Endothelial cell of umbilical vein (primary cell): ENCODE data around the gene SPEM1. TPM values are rescaled to one million over a fixed set of nuclear protein-coding genes. Genes with fewer than 3 reads are reported as not detected.

Experiments
- BruUV-seq: library from RNA; stranded (reverse); fragments of 400-500 nt; replicated peaks from 2 replicates; lab custom pipeline; 2021; lab: Mats Ljungman, UMichigan
- CTCF ChIA-PET: fragments of 300-600, 350-600 bp; sonication (Branson Sonifier 250); formaldehyde crosslinking; loops from one replicate; lab custom pipeline; 2021; ENCODE audit warnings: antibody characterized with exemption, inconsistent platforms; lab: Charles Lee
- POLR2A ChIA-PET: fragments of 300-600, 350-600 bp; sonication (Branson Sonifier 250); formaldehyde crosslinking; loops from one replicate; lab custom pipeline; 2021; ENCODE audit warnings: antibody characterized with exemption, inconsistent platforms; lab: Charles Lee
- DNase-seq: peaks from one replicate; pipeline ENCODE4 v3.0.0-alpha.2; 2011; ENCODE audit warnings: low read depth, low spot score
- FAIRE-seq: peaks from 2 replicates; lab custom pipeline; 2011; peaks lifted over from hg19 to GRCh38; lab: Jason Lieb, UNC
- H2AFZ ChIP-seq: 2 replicates; pipeline ENCODE4 v1.6.0; 2012; ENCODE audit warnings: low read depth, low read length, control low read depth, inconsistent platforms
- H3K27ac ChIP-seq: 2 replicates; pipeline ENCODE4 v1.5.1; 2011; ENCODE audit warnings: low read depth, mild to moderate bottlenecking, control low read depth, low read length, moderate library complexity; ENCODE audit not compliant: insufficient read depth
- H3K27me3 ChIP-seq, 2 experiments: 2 replicates each; pipeline versions ENCODE4 v1.6.0 to v1.6.1; 2011; ENCODE audit warnings: low read length in 2 of 2, mixed read lengths in 1 of 2; ENCODE audit not compliant: control insufficient read depth in 2 of 2, insufficient read depth in 2 of 2
- H3K36me3 ChIP-seq, 2 experiments: 2 replicates in 1 of 2; 3 replicates in 1 of 2; pipeline ENCODE4 v1.5.1; 2011; ENCODE audit warnings: low read length in 2 of 2, mild to moderate bottlenecking in 1 of 2, moderate library complexity in 1 of 2; ENCODE audit not compliant: control insufficient read depth in 2 of 2, insufficient read depth in 2 of 2; ENCODE audit errors: extremely low read depth in 1 of 2
- H3K4me1 ChIP-seq: 3 replicates; pipeline ENCODE4 v1.5.1; 2011; ENCODE audit warnings: mild to moderate bottlenecking, low read length; ENCODE audit not compliant: control insufficient read depth, insufficient read depth; ENCODE audit errors: extremely low read depth
- H3K4me2 ChIP-seq: 2 replicates; pipeline ENCODE4 v1.6.1; 2011; ENCODE audit warnings: low read length, control low read depth, mixed read lengths; ENCODE audit not compliant: insufficient read depth
- H3K4me3 ChIP-seq, 3 experiments: fragments of 200-600 bp in 1 of 3; sonication (generic), shearing (Covaris generic) in 1 of 3; replicated peaks in 1 of 3; 2 replicates each; pipeline ENCODE4 v1.5.1; 2011 to 2016; ENCODE audit warnings: control low read depth in 3 of 3, low read length in 3 of 3, mild to moderate bottlenecking in 2 of 3, inconsistent platforms in 1 of 3, low read depth in 1 of 3, moderate library complexity in 1 of 3; ENCODE audit not compliant: insufficient read depth in 1 of 3
- H3K79me2 ChIP-seq: 2 replicates; pipeline ENCODE4 v1.6.0; 2012; ENCODE audit warnings: low read length, inconsistent platforms; ENCODE audit not compliant: control insufficient read depth, insufficient read depth
- H3K9ac ChIP-seq: replicated peaks from 2 replicates; pipeline ENCODE3; 2011; ENCODE audit warnings: low read length, control low read depth; ENCODE audit not compliant: insufficient read depth; ENCODE audit errors: extremely low read depth
- H3K9me1 ChIP-seq: replicated peaks from 3 replicates; pipeline ENCODE4 v1.6.0; 2011; ENCODE audit warnings: mild to moderate bottlenecking, low read length; ENCODE audit not compliant: control insufficient read depth, insufficient read depth; ENCODE audit errors: extremely low read depth
- H3K9me3 ChIP-seq: replicated peaks from 2 replicates; pipeline ENCODE4 v1.5.1; 2012; ENCODE audit warnings: low read length, inconsistent platforms; ENCODE audit not compliant: control insufficient read depth, insufficient read depth
- H4K20me1 ChIP-seq: replicated peaks from 2 replicates; pipeline ENCODE3; 2011; ENCODE audit warnings: mild to moderate bottlenecking, low read length; ENCODE audit not compliant: control insufficient read depth, insufficient read depth; ENCODE audit errors: extremely low read depth
- EZH2 ChIP-seq: IDR thresholded peaks from 2 replicates; pipeline ENCODE4 v1.6.1; 2012; ENCODE audit warnings: borderline replicate concordance, low read depth, mild to moderate bottlenecking, moderate library complexity, low read length, inconsistent platforms; ENCODE audit not compliant: severe bottlenecking
- FOS ChIP-seq: IDR thresholded peaks from 2 replicates; pipeline ENCODE4 v1.6.1; 2011; ENCODE audit warnings: mild to moderate bottlenecking, low read length, moderate library complexity, borderline replicate concordance; ENCODE audit not compliant: insufficient read depth
- GATA2 ChIP-seq: IDR thresholded peaks from 2 replicates; pipeline ENCODE4 v1.7.0; 2011; ENCODE audit warnings: low read depth, mild to moderate bottlenecking, moderate library complexity, mixed read lengths, low read length; ENCODE audit not compliant: insufficient read length, insufficient read depth
- JUN ChIP-seq: IDR thresholded peaks from 2 replicates; pipeline ENCODE4 v1.6.1; 2011; ENCODE audit warnings: borderline replicate concordance, low read depth; ENCODE audit not compliant: insufficient read length, insufficient read depth
- MAX ChIP-seq: IDR thresholded peaks from 2 replicates; pipeline ENCODE4 v1.6.1; 2011; ENCODE audit not compliant: insufficient read depth, insufficient read length
- MYC ChIP-seq: IDR thresholded peaks from one replicate; pipeline ENCODE4 v1.6.1; 2011; ENCODE audit warnings: mild to moderate bottlenecking, low read depth, low read length
- POLR2A ChIP-seq: IDR thresholded peaks from 2 replicates; pipeline ENCODE4 v1.6.1; 2012; ENCODE audit warnings: low read depth, mild to moderate bottlenecking, control low read depth, low read length
- POLR2AphosphoS5 ChIP-seq: IDR thresholded peaks from 2 replicates; pipeline ENCODE4 v1.6.1; 2012; ENCODE audit warnings: low read depth, mild to moderate bottlenecking, control low read depth, low read length, moderate library complexity; ENCODE audit not compliant: insufficient read depth
- dilution Hi-C: fragments of 300-500 bp; cut with MboI; formaldehyde crosslinking; loops from one replicate; pipeline ENCODE4 v1.15.0; 2019; ENCODE audit warnings: low sequenced_read_pairs; ENCODE audit not compliant: extremely low pct_ligation_motif_present
- intact Hi-C: fragments of 100-400 bp; cut with micrococcal nuclease; formaldehyde crosslinking; loops from one replicate; pipeline ENCODE4 v1.10.0; 2022
- polyA plus RNA-seq, 4 experiments: library from polyadenylated mRNA; depleted of rRNA in 3 of 4; stranded (reverse) in 3 of 4; unstranded in 1 of 4; fragments of >200 nt; gene quantifications; 2 replicates each; pipeline versions ENCODE4 v1.2.1 to v1.2.3, GENCODE V29; 2011 to 2012; ENCODE audit warnings: missing spikeins in 1 of 4
- total RNA-seq: library from RNA; stranded (reverse); gene quantifications from 2 replicates; pipeline ENCODE4 v1.2.3, GENCODE V29; 2021

SPEM1 gene
- total and polyA plus RNA-seq, 2 donors (not counting 3 experiments of a cell fraction or from before 2014, with no cell fraction given): not detected

- H2AFZ ChIP-seq: no peak overlapping the region
- no peak overlapping the region for H3K4me2 ChIP-seq
- CTCF ChIA-PET: no interaction called here
- no peak for FAIRE-seq
- TF ChIP-seq POLR2A: no peak
- TF ChIP-seq MAX: no peak
- no peak for TF ChIP-seq FOS
- no peak for TF ChIP-seq EZH2
- TF ChIP-seq JUN: no peak
- TF ChIP-seq MYC: no peak
- TF ChIP-seq POLR2AphosphoS5: no peak
- TF ChIP-seq GATA2: no peak
- intact Hi-C loops (no loop called here), dilution Hi-C loops (no loop called here)
- no peaks in the 10 kb centered on the region for H3K9me1 ChIP-seq
- H3K27me3 ChIP-seq: no peaks in the 10 kb centered on the region
- no peaks in the 10 kb centered on the region for H3K4me1 ChIP-seq
- POLR2A ChIA-PET: no interaction called here
- H3K79me2 ChIP-seq: peaks cover 2% of the 10 kb centered on the region
- no peak overlapping the region for H3K9ac ChIP-seq
- H3K27ac ChIP-seq: no peak overlapping the region
- no peaks in the 10 kb centered on the region for H4K20me1 ChIP-seq
- H3K4me3 ChIP-seq: no peak overlapping the region
- no peaks in the 10 kb centered on the region for H3K9me3 ChIP-seq
- BruUV-seq: no TSS peak
- no peak for DNase-seq
- H3K36me3 ChIP-seq: peaks cover 0 to 16% of the 10 kb centered on the region in 2 experiments
These were observed 42.6 kb downstream of the SPEM1 start for GRCh38 chr17:7462474-7463371.
